ENCODE results near the gene RELN. TPM values are rescaled to one million over a fixed set of nuclear protein-coding genes. Genes with fewer than 3 reads are reported as not detected.

Gene RELN
- total and polyA plus RNA-seq, 9 of the 15 experiments (the other 6 are each of a cell fraction or from before 2014, with no cell fraction given): 12.9 to 43.2 (median 18.1) TPM

DNA sequence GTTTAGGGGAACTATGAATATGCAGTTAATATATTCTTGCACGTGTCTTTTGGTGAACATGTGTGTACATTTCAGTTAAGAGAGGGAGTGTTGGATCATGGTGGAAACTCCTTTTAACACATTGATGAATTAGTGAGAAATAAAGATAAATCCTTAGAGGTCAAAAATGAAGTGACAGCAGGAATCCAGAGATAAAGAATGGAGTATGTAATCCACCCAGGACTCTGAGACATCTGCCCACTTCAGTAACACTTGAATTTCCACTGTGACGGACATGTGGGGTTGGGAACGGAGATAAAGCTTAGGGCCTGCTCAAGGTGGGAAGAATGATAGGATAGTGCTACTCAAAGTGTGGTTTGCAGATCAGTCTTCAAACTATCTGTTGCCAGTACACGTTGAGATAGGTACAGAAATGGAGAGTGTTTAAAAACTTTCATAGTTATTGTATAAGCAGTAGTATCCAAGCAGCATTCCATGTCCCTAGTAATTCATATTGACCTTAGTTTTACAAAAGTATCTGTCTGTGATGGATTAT is 6.6 kb upstream of the RELN start (continued):
- TF ChIP-seq BCL6 (CRISPR knock-in tag; IDR thresholded peaks at IDR 0.05) (peak; percentile 92), PRMT5 (CRISPR knock-in tag; IDR thresholded peaks at IDR 0.05) (no peak), RNF2 (IDR thresholded peaks at IDR 0.05) (peak; percentile 98), SMAD2 (IDR thresholded peaks at IDR 0.05; ENCODE audit: low read depth, low read length) (no peak), SRSF7 (optimal IDR thresholded peaks at IDR 0.05; ENCODE audit: low read depth, low read length) (no peak), RUNX1 (IDR thresholded peaks at IDR 0.05; ENCODE audit: low read depth) (peak; percentile 94), SMARCB1 (IDR thresholded peaks at IDR 0.05; ENCODE audit: insufficient read length, low read depth) (no peak), ZNF445 (CRISPR knock-in tag; IDR thresholded peaks at IDR 0.05; ENCODE audit: low read depth) (peak; percentile 44; the same call in 1 of the 2 replicates), ZNF644 (tag; IDR thresholded peaks at IDR 0.05; ENCODE audit: low read depth) (peak; percentile 99), PCBP2 (IDR thresholded peaks at IDR 0.05; ENCODE audit: low read depth, low read length, poor library complexity, severe bottlenecking) (no peak), RAD51 (IDR thresholded peaks at IDR 0.05; ENCODE audit: borderline replicate concordance, low read depth) (peak; percentile 62; the same call in 1 of the 2 replicates), CHD4 (IDR thresholded peaks at IDR 0.05; ENCODE audit: insufficient read depth, insufficient replicate concordance, low read depth, low read length, poor library complexity, severe bottlenecking) (no peak), CC2D1A (IDR thresholded peaks at IDR 0.05) (peak; percentile 100), MXI1 (IDR thresholded peaks at IDR 0.05; ENCODE audit: low read depth, low read length) (peak; percentile 84; the same call in 1 of the 2 replicates), PURB (CRISPR knock-in tag; IDR thresholded peaks at IDR 0.05; ENCODE audit: low read depth) (no peak), ILK (tag; IDR thresholded peaks at IDR 0.05; ENCODE audit: borderline replicate concordance, low read depth) (peak; percentile 66; the same call in 1 of the 2 replicates), CBFB (CRISPR knock-in tag; IDR thresholded peaks at IDR 0.05) (no peak)
- TF ChIP-seq, protein P1, sequence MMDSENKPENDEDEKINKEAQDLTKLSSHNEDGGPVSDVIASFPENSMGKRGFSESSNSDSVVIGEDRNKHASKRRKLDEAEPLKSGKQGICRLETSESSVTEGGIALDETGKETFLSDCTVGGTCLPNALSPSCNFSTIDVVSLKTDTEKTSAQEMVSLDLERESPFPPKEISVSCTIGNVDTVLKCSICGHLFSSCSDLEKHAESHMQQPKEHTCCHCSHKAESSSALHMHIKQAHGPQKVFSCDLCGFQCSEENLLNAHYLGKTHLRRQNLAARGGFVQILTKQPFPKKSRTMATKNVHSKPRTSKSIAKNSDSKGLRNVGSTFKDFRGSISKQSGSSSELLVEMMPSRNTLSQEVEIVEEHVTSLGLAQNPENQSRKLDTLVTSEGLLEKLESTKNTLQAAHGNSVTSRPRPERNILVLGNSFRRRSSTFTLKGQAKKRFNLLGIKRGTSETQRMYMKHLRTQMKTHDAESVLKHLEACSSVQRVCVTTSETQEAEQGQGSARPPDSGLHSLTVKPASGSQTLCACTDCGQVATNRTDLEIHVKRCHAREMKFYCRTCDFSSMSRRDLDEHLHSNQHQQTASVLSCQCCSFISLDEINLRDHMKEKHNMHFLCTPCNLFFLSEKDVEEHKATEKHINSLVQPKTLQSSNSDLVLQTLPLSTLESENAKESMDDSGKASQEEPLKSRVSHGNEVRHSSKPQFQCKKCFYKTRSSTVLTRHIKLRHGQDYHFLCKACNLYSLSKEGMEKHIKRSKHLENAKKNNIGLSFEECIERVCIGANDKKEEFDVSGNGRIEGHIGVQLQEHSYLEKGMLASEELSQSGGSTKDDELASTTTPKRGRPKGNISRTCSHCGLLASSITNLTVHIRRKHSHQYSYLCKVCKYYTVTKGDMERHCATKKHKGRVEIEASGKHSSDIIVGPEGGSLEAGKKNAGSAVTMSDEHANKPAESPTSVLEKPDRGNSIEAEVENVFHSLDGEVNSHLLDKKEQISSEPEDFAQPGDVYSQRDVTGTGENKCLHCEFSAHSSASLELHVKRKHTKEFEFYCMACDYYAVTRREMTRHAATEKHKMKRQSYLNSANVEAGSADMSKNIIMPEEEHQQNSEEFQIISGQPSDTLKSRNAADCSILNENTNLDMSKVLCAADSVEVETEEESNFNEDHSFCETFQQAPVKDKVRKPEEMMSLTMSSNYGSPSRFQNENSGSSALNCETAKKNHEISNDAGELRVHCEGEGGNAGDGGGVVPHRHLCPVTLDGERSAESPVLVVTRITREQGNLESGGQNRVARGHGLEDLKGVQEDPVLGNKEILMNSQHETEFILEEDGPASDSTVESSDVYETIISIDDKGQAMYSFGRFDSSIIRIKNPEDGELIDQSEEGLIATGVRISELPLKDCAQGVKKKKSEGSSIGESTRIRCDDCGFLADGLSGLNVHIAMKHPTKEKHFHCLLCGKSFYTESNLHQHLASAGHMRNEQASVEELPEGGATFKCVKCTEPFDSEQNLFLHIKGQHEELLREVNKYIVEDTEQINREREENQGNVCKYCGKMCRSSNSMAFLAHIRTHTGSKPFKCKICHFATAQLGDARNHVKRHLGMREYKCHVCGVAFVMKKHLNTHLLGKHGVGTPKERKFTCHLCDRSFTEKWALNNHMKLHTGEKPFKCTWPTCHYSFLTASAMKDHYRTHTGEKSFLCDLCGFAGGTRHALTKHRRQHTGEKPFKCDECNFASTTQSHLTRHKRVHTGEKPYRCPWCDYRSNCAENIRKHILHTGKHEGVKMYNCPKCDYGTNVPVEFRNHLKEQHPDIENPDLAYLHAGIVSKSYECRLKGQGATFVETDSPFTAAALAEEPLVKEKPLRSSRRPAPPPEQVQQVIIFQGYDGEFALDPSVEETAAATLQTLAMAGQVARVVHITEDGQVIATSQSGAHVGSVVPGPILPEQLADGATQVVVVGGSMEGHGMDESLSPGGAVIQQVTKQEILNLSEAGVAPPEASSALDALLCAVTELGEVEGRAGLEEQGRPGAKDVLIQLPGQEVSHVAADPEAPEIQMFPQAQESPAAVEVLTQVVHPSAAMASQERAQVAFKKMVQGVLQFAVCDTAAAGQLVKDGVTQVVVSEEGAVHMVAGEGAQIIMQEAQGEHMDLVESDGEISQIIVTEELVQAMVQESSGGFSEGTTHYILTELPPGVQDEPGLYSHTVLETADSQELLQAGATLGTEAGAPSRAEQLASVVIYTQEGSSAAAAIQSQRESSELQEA (IDR thresholded peaks at IDR 0.05; ENCODE audit: low read depth): no peak
- TF ChIP-seq, protein P2, sequence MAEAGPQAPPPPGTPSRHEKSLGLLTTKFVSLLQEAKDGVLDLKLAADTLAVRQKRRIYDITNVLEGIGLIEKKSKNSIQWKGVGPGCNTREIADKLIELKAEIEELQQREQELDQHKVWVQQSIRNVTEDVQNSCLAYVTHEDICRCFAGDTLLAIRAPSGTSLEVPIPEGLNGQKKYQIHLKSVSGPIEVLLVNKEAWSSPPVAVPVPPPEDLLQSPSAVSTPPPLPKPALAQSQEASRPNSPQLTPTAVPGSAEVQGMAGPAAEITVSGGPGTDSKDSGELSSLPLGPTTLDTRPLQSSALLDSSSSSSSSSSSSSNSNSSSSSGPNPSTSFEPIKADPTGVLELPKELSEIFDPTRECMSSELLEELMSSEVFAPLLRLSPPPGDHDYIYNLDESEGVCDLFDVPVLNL (CRISPR knock-in tag; IDR thresholded peaks at IDR 0.05; ENCODE audit: low read depth): no peak
